Upper lobe of left lung (tissue), 4 donors: ENCODE results near the gene CDC25B.

Experiments
- EP300 ChIP-seq, 4 donors: sonication (generic); formaldehyde crosslinking; IDR thresholded peaks; one replicate each; pipeline ENCODE4 v1.5.1; 2017; ENCODE audit warnings: antibody characterized with exemption in 4 of 4, control low read depth in 2 of 4
- POLR2A ChIP-seq, 4 donors: fragments of 450-650 bp; IDR thresholded peaks; one replicate each; pipeline ENCODE4 v1.5.1; 2016 to 2017; ENCODE audit warnings: antibody characterized with exemption in 4 of 4, mild to moderate bottlenecking in 2 of 4
- POLR2AphosphoS5 ChIP-seq, 2 donors: sonication (generic); formaldehyde crosslinking; IDR thresholded peaks; one replicate each; pipeline ENCODE4 v1.5.1; 2017; ENCODE audit warnings: antibody characterized with exemption in 2 of 2
- TF ChIP-seq, protein P1 (sequence below), 6 experiments: fragments of 450-650 bp in 4 of 6; fragments of 200-600 bp in 2 of 6; sonication (generic) in 2 of 6; IDR thresholded peaks; one replicate each; pipeline ENCODE4 v1.5.1; 2016 to 2019; ENCODE audit warnings: antibody characterized with exemption in 6 of 6

DNA sequence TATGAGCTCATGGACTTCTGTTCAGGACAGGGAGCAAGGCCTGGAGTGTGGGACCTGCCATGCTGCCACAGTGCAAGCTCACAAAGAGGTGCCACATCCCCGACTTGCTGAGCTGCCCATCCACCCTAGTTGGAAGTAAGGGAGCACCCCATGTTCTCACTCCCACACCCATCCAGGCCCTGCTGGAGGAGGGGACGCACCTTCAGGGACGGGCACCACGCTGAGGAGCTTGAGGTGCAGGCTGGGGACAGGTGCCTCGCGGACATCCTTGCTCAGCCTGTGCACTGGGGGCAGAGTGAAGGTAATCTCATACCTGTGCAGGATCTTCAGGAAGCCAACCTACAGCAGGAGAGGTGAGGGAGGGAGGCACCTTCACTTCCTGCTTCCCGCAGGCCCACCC lies 40.8 kb upstream of the CDC25B start:
- no peak for TF ChIP-seq POLR2AphosphoS5 (IDR thresholded peaks at IDR 0.05)
- TF ChIP-seq, protein P1, sequence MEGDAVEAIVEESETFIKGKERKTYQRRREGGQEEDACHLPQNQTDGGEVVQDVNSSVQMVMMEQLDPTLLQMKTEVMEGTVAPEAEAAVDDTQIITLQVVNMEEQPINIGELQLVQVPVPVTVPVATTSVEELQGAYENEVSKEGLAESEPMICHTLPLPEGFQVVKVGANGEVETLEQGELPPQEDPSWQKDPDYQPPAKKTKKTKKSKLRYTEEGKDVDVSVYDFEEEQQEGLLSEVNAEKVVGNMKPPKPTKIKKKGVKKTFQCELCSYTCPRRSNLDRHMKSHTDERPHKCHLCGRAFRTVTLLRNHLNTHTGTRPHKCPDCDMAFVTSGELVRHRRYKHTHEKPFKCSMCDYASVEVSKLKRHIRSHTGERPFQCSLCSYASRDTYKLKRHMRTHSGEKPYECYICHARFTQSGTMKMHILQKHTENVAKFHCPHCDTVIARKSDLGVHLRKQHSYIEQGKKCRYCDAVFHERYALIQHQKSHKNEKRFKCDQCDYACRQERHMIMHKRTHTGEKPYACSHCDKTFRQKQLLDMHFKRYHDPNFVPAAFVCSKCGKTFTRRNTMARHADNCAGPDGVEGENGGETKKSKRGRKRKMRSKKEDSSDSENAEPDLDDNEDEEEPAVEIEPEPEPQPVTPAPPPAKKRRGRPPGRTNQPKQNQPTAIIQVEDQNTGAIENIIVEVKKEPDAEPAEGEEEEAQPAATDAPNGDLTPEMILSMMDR (IDR thresholded peaks at IDR 0.05) = no peak
- TF ChIP-seq POLR2A (IDR thresholded peaks at IDR 0.05) = no peak
- TF ChIP-seq EP300 (IDR thresholded peaks at IDR 0.05) = no peak
